HCT116 (cell line): ENCODE data around the gene UTP15. TPM values are rescaled to one million over a fixed set of nuclear protein-coding genes. Genes with fewer than 3 reads are reported as not detected.

ENCODE experiments used
- ATAC-seq: fragments of 200-7000 bp; cut with Tn5 transposase; 2 replicates; pipeline ENCODE4 v1.9.1; 2020; ENCODE audit warnings: mild to moderate bottlenecking, moderate library complexity
- BruUV-seq: library from RNA; stranded (reverse); fragments of 400-500 nt; replicated peaks from 2 replicates; lab custom pipeline; 2021; lab: Mats Ljungman, UMichigan
- CTCF ChIA-PET: fragments of 300-600 bp; sonication (Branson Sonifier 250); formaldehyde crosslinking; loops from one replicate; lab custom pipeline; 2021; ENCODE audit warnings: antibody characterized with exemption; lab: Charles Lee
- POLR2A ChIA-PET: fragments of 300-600, 350-600 bp; sonication (Branson Sonifier 250); formaldehyde crosslinking; loops from one replicate; lab custom pipeline; 2021; ENCODE audit warnings: antibody characterized with exemption; lab: Charles Lee
- RAD21 ChIA-PET, 2 experiments: fragments of 300-600 bp; sonication (Branson Sonifier 250); formaldehyde crosslinking; loops; one replicate each; lab custom pipeline; 2023; ENCODE audit warnings: low total read pairs in 2 of 2; ENCODE audit not compliant: uncharacterized antibody in 2 of 2, unreplicated experiment in 2 of 2, low non-redundant PET in 1 of 2; lab: Charles Lee
- DNase-seq: peaks from one replicate; pipeline ENCODE4 v3.0.0-alpha.2; 2010; ENCODE audit warnings: low read depth, low spot score
- H2AFZ ChIP-seq: fragments of 200-600 bp; shearing (Covaris generic), sonication (generic); 2 replicates; pipeline ENCODE4 v1.6.1; 2017; ENCODE audit warnings: low read depth, mixed run types, mixed read lengths, antibody characterized with exemption, low read length; ENCODE audit not compliant: poor library complexity, severe bottlenecking
- H3K27ac ChIP-seq: 2 replicates; pipeline ENCODE4 v1.5.1; 2012; ENCODE audit warnings: low read depth, low read length
- H3K27me3 ChIP-seq: fragments of 200-600 bp; sonication (generic); 2 replicates; pipeline ENCODE4 v1.6.1; 2016; ENCODE audit warnings: mixed run types, low read length, mixed read lengths; ENCODE audit not compliant: insufficient read depth
- H3K36me3 ChIP-seq, 2 experiments: fragments of 200-500 bp in 1 of 2; fragments of 200-600 bp in 1 of 2; sonication (Bioruptor generic) in 1 of 2; sonication (generic) in 1 of 2; 2 replicates each; pipeline versions ENCODE4 v1.5.1 to v1.6.1; 2014 to 2016; ENCODE audit warnings: low read length in 2 of 2, inconsistent platforms in 1 of 2, mixed read lengths in 1 of 2, mixed run types in 1 of 2; ENCODE audit not compliant: insufficient read depth in 2 of 2, control insufficient read depth in 1 of 2
- H3K4me1 ChIP-seq, 2 experiments: fragments of 200-600 bp in 1 of 2; sonication (generic) in 1 of 2; 2 replicates each; pipeline versions ENCODE4 v1.5.1 to v1.6.1; 2012 to 2017; ENCODE audit warnings: low read length in 2 of 2, inconsistent platforms in 1 of 2, mild to moderate bottlenecking in 1 of 2, mixed read lengths in 1 of 2, mixed run types in 1 of 2, moderate library complexity in 1 of 2; ENCODE audit not compliant: insufficient read depth in 2 of 2, control insufficient read depth in 1 of 2
- H3K4me2 ChIP-seq: fragments of 200-600 bp; sonication (generic); 2 replicates; pipeline ENCODE4 v1.6.1; 2017; ENCODE audit warnings: mixed run types, low read length, mixed read lengths
- H3K4me3 ChIP-seq, 2 experiments: fragments of 200-600 bp in 1 of 2; sonication (generic) in 1 of 2; replicated peaks in 1 of 2; 2 replicates each; pipeline ENCODE4 v1.5.1; 2011 to 2016; ENCODE audit warnings: low read length in 2 of 2, control low read depth in 1 of 2, low read depth in 1 of 2, mild to moderate bottlenecking in 1 of 2, mixed read lengths in 1 of 2, mixed run types in 1 of 2
- H3K79me2 ChIP-seq: fragments of 200-600 bp; sonication (generic); 2 replicates; pipeline ENCODE4 v1.6.1; 2017; ENCODE audit warnings: mild to moderate bottlenecking, mixed run types, low read length, moderate library complexity, mixed read lengths; ENCODE audit not compliant: insufficient read depth
- H3K9ac ChIP-seq: fragments of 200-600 bp; sonication (generic); 2 replicates; pipeline ENCODE4 v1.6.1; 2016; ENCODE audit warnings: low read length, mixed read lengths
- H3K9me2 ChIP-seq: fragments of 200-600 bp; sonication (generic), shearing (Covaris generic); 2 replicates; pipeline ENCODE4 v1.6.1; 2017; ENCODE audit warnings: mixed run types, mild to moderate bottlenecking, moderate library complexity; ENCODE audit not compliant: insufficient read depth
- H3K9me3 ChIP-seq, 2 experiments: fragments of 200-500 bp in 1 of 2; fragments of 200-600 bp in 1 of 2; sonication (Bioruptor generic) in 1 of 2; sonication (generic) in 1 of 2; 2 replicates each; pipeline ENCODE4 v1.6.1; 2014 to 2017; ENCODE audit warnings: low read length in 2 of 2, mixed read lengths in 2 of 2, inconsistent platforms in 1 of 2, low read depth in 1 of 2, mild to moderate bottlenecking in 1 of 2, mixed run types in 1 of 2, moderate library complexity in 1 of 2; ENCODE audit not compliant: control insufficient read depth in 1 of 2, insufficient read depth in 1 of 2
- H4K20me1 ChIP-seq: fragments of 200-600 bp; sonication (generic), shearing (Covaris generic); 2 replicates; pipeline ENCODE4 v1.6.1; 2017; ENCODE audit warnings: mixed run types, mild to moderate bottlenecking, moderate library complexity; ENCODE audit not compliant: insufficient read depth
- CEBPB ChIP-seq: IDR thresholded peaks from 2 replicates; pipeline ENCODE4 v1.6.1; 2012; ENCODE audit warnings: low read depth
- EGR1 ChIP-seq: IDR thresholded peaks from 2 replicates; pipeline ENCODE4 v1.6.1; 2012; ENCODE audit warnings: low read depth
- EZH2phosphoT487 ChIP-seq: fragments of 200-600 bp; IDR thresholded peaks from 2 replicates; pipeline ENCODE4 v1.6.1; 2018; ENCODE audit warnings: antibody characterized with exemption, borderline replicate concordance
- POLR2A ChIP-seq: IDR thresholded peaks from 2 replicates; pipeline ENCODE4 v1.7.0; 2011; ENCODE audit warnings: borderline replicate concordance; ENCODE audit not compliant: insufficient read depth, insufficient read length; ENCODE audit errors: extremely low read depth
- POLR2AphosphoS5 ChIP-seq: IDR thresholded peaks from 2 replicates; pipeline ENCODE4 v1.6.1; 2011; ENCODE audit warnings: mild to moderate bottlenecking, low read depth, low read length, moderate library complexity
- SIN3A ChIP-seq: IDR thresholded peaks from 2 replicates; pipeline ENCODE4 v1.6.1; 2012; ENCODE audit warnings: low read depth
- SP1 ChIP-seq: IDR thresholded peaks from 2 replicates; pipeline ENCODE4 v1.6.1; 2012; ENCODE audit warnings: low read depth
- SRF ChIP-seq: IDR thresholded peaks from 2 replicates; pipeline ENCODE4 v1.6.1; 2012; ENCODE audit warnings: low read depth
- YY1 ChIP-seq: IDR thresholded peaks from 2 replicates; pipeline ENCODE4 v1.6.1; 2011; ENCODE audit warnings: low read length, low read depth, moderate library complexity, mild to moderate bottlenecking; ENCODE audit not compliant: insufficient replicate concordance; ENCODE audit errors: extremely low read depth
- ZFX ChIP-seq: fragments of 450-650 bp; IDR thresholded peaks from 2 replicates; pipeline ENCODE4 v1.6.1; 2017
- intact Hi-C: fragments of 100-400 bp; cut with micrococcal nuclease; formaldehyde crosslinking; loops from 2 replicates; pipeline ENCODE4 v1.10.0; 2022
- total RNA-seq: library from RNA; stranded (reverse); gene quantifications from one replicate; pipeline ENCODE4 v1.2.1, GENCODE V29; 2021; ENCODE audit not compliant: unreplicated experiment
- TF ChIP-seq, protein P1 (sequence below), 3 experiments: fragments of 200-600 bp in 1 of 3; sonication (generic) in 1 of 3; IDR thresholded peaks in 2 of 3; conservative IDR thresholded peaks in 1 of 3; 2 replicates each; pipeline ENCODE4 v1.5.1; 2012 to 2017; ENCODE audit warnings: low read depth in 2 of 3, low read length in 2 of 3, antibody characterized with exemption in 1 of 3, borderline replicate concordance in 1 of 3, control low read depth in 1 of 3, mild to moderate bottlenecking in 1 of 3, mixed read lengths in 1 of 3, mixed run types in 1 of 3, moderate library complexity in 1 of 3; ENCODE audit not compliant: insufficient read depth in 1 of 3
- TF ChIP-seq, protein P2 (sequence below): IDR thresholded peaks from 2 replicates; pipeline ENCODE4 v1.6.1; 2012

UTP15 gene
- total RNA-seq, 1 experiment from 2014 or later: 39.3 TPM

DNA sequence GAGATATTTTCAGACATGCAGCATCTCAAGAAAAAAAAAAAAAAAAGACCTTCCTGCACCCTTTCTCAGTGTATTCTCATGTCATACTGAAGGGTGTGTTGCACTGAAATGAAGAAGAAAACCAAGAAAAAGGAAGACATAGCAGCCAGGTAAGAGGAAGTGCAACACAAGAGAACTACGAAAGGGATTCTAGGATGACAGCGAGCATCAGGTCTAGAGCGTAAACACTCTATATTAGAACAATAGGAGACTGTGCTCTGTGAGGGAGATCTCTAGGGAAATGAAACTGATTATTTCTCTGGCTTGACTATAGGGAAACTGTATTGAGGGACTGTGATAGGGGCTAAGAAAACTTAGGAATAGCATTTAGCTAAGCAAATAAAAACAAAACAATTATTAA, 37.3 kb upstream of the UTP15 start:
- POLR2A ChIA-PET: no interaction called here
- no peaks in the 10 kb centered on the region for H3K36me3 ChIP-seq
- H3K4me3 ChIP-seq: no peak overlapping the region
- 0 out of 4 replicates have a peak, but pooled peaks cover 0 to 3% of the 10 kb centered on the region in 2 experiments for H3K4me1 ChIP-seq
- intact Hi-C loops: no loop called here
- no peaks in the 10 kb centered on the region for H3K9me3 ChIP-seq
- no peaks in the 10 kb centered on the region for H3K79me2 ChIP-seq
- TF ChIP-seq SP1 (no peak), POLR2A (no peak), EZH2phosphoT487 (no peak), SIN3A (no peak)
- TF ChIP-seq, protein P1, sequence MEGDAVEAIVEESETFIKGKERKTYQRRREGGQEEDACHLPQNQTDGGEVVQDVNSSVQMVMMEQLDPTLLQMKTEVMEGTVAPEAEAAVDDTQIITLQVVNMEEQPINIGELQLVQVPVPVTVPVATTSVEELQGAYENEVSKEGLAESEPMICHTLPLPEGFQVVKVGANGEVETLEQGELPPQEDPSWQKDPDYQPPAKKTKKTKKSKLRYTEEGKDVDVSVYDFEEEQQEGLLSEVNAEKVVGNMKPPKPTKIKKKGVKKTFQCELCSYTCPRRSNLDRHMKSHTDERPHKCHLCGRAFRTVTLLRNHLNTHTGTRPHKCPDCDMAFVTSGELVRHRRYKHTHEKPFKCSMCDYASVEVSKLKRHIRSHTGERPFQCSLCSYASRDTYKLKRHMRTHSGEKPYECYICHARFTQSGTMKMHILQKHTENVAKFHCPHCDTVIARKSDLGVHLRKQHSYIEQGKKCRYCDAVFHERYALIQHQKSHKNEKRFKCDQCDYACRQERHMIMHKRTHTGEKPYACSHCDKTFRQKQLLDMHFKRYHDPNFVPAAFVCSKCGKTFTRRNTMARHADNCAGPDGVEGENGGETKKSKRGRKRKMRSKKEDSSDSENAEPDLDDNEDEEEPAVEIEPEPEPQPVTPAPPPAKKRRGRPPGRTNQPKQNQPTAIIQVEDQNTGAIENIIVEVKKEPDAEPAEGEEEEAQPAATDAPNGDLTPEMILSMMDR (IDR thresholded peaks at IDR 0.05 in 2 of 3, conservative IDR thresholded peaks at IDR 0.05 in 1 of 3; ENCODE audit: borderline replicate concordance in 1 of 3, insufficient read depth in 1 of 3, low read depth in 2 of 3, low read length in 2 of 3): no peak
- TF ChIP-seq, protein P2, sequence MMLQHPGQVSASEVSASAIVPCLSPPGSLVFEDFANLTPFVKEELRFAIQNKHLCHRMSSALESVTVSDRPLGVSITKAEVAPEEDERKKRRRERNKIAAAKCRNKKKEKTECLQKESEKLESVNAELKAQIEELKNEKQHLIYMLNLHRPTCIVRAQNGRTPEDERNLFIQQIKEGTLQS: no peak
- RAD21 ChIA-PET: no interaction called here
- no peaks in the 10 kb centered on the region for H3K9me2 ChIP-seq
- H3K27ac ChIP-seq: no peak overlapping the region
- H3K27me3 ChIP-seq: no peaks in the 10 kb centered on the region
- H2AFZ ChIP-seq: no peak overlapping the region
- no peak overlapping the region for H3K9ac ChIP-seq
- CTCF ChIA-PET: no interaction called here
- H4K20me1 ChIP-seq: no peaks in the 10 kb centered on the region
- no peak overlapping the region for H3K4me2 ChIP-seq
- DNase-seq: no peak
- ATAC-seq: no peak
- BruUV-seq: no TSS peak

DNA sequence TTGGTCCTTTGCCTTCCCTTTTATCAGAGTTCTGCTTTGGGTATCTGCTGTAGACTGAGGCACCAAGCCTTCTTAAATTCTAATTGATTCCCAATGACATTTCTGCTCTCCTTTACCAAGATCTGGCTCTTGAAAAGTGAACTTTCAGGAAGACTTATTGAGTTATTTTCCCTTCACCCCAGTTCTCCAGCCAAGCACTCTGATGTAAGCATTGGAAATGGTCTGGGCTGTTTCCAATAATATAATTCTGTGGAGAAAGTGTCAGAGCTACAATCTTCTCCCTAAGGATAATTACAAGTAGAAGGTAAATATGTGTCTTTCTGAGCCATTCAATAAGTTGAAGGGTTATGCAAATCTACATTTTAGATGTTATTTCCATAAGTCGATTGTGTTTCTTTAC, 36.5 kb upstream of the UTP15 start:
- DNase-seq (no peak), ATAC-seq (no peak)
- ChIA-PET RAD21 (no interaction called here), CTCF (no interaction called here), POLR2A (no interaction called here)
- H3K27me3 ChIP-seq: no peaks in the 10 kb centered on the region
- intact Hi-C loops: no loop called here
- no peaks in the 10 kb centered on the region for H3K9me3 ChIP-seq
- H3K9me2 ChIP-seq: no peaks in the 10 kb centered on the region
- no peak overlapping the region for H3K4me2 ChIP-seq
- 0 out of 4 replicates have a peak, but pooled peaks cover 0 to 3% of the 10 kb centered on the region in 2 experiments for H3K4me1 ChIP-seq
- H3K36me3 ChIP-seq: no peaks in the 10 kb centered on the region
- H3K4me3 ChIP-seq: no peak overlapping the region
- no peak overlapping the region for H3K27ac ChIP-seq
- no peak overlapping the region for H2AFZ ChIP-seq
- no peaks in the 10 kb centered on the region for H4K20me1 ChIP-seq
- no peaks in the 10 kb centered on the region for H3K79me2 ChIP-seq
- no peak for TF ChIP-seq POLR2AphosphoS5
- TF ChIP-seq ZFX: no peak
- no peak for TF ChIP-seq SRF
- no peak for TF ChIP-seq EZH2phosphoT487
- TF ChIP-seq, protein P1 (IDR thresholded peaks at IDR 0.05 in 2 of 3, conservative IDR thresholded peaks at IDR 0.05 in 1 of 3; ENCODE audit: borderline replicate concordance in 1 of 3, insufficient read depth in 1 of 3, low read depth in 2 of 3, low read length in 2 of 3): no peak
- TF ChIP-seq CEBPB: no peak
- TF ChIP-seq POLR2A: no peak
- TF ChIP-seq SIN3A: no peak
- no peak for TF ChIP-seq YY1
- no peak for TF ChIP-seq EGR1
- TF ChIP-seq, all 23 proteins: peak for 0
- no peak overlapping the region for H3K9ac ChIP-seq
- no TSS peak for BruUV-seq
